ENCODE data around the gene TSFM.

- TF ChIP-seq TCF7L2 (IDR thresholded peaks at IDR 0.05; ENCODE audit: borderline replicate concordance, extremely low read depth, insufficient read depth, insufficient read length) (no peak), CTCF (IDR thresholded peaks at IDR 0.05 in 2 of 3, conservative IDR thresholded peaks at IDR 0.05 in 1 of 3; ENCODE audit: borderline replicate concordance in 1 of 3, insufficient read depth in 1 of 3, low read depth in 2 of 3, low read length in 2 of 3) (no peak), ATF3 (IDR thresholded peaks at IDR 0.05) (no peak), EZH2 (IDR thresholded peaks at IDR 0.05) (no peak), POLR2A (IDR thresholded peaks at IDR 0.05; ENCODE audit: borderline replicate concordance, extremely low read depth, insufficient read depth, insufficient read length) (no peak), ZFX (IDR thresholded peaks at IDR 0.05) (no peak), RAD21 (IDR thresholded peaks at IDR 0.05; ENCODE audit: low read depth) (no peak), JUND (IDR thresholded peaks at IDR 0.05) (no peak), YY1 (IDR thresholded peaks at IDR 0.05; ENCODE audit: extremely low read depth, insufficient replicate concordance, low read depth, low read length) (no peak), EZH2phosphoT487 (IDR thresholded peaks at IDR 0.05; ENCODE audit: borderline replicate concordance) (no peak), MAX (IDR thresholded peaks at IDR 0.05) (no peak), POLR2AphosphoS5 (IDR thresholded peaks at IDR 0.05; ENCODE audit: low read depth, low read length) (no peak)
These were observed 45.7 kb upstream of the TSFM start for GRCh38 chr12:57736741-57737466.
